HG03521 (cell line): ENCODE measurements around the gene PLEK2.
"Not testable (repeated sequence)": the region's sequence is repeated elsewhere in the genome, so short reads cannot be mapped to it uniquely, and the experiment has no call there.

ENCODE experiments used
- ATAC-seq: cut with Tn5 transposase; IDR thresholded peaks from one replicate; pipeline ENCODE4 v1.9.1; 2021; ENCODE audit warnings: mild to moderate bottlenecking, moderate library complexity; ENCODE audit not compliant: unreplicated experiment

Gene PLEK2

GRCh38 chr14:67360470-67361206 is 51.3 kb downstream of the PLEK2 start:
- peak; percentile 18 for ATAC-seq

GRCh38 chr14:67359775-67360469 is 52.0 kb downstream of the PLEK2 start, which contains the start of the genes ATP6V1D and EIF2S1:
Gene ATP6V1D, minus strand, starts transcription at chr14:67359804. Its CDS starts 106 bp downstream, at chr14:67359698.
Gene EIF2S1, plus strand, starts transcription at chr14:67360328. Its CDS starts 4,440 bp downstream, at chr14:67364768.
- peak; percentile 84 for ATAC-seq

- no peak for ATAC-seq
Observed at GRCh38 chr14:67358924-67359774, 52.8 kb downstream of the PLEK2 start.

GRCh38 chr14:67357969-67358354 is 54.0 kb downstream of the PLEK2 start:
- no peak for ATAC-seq

- ATAC-seq: no peak
Observed at GRCh38 chr14:67357186-67357968, 54.6 kb downstream of the PLEK2 start.

DNA sequence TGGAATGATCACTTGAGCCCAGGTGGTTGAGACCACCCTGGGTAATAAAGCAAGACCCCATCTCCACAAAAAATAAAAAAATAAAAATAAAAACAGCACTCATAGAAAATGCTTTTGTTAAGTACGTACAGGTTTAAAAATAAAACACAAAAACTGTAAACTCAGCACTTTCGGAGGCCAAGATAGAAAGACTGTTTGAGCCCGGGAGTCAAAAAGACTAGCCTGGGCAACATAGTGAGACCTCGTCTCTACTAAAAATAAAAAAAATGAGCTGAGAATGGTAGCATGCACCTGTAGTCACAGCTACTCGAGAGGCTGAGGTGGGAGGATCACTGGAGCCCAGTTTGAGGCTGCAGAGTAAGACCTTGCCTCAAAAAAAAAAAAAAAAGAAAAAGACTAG is 59.9 kb downstream of the PLEK2 start:
- ATAC-seq: no peak

DNA sequence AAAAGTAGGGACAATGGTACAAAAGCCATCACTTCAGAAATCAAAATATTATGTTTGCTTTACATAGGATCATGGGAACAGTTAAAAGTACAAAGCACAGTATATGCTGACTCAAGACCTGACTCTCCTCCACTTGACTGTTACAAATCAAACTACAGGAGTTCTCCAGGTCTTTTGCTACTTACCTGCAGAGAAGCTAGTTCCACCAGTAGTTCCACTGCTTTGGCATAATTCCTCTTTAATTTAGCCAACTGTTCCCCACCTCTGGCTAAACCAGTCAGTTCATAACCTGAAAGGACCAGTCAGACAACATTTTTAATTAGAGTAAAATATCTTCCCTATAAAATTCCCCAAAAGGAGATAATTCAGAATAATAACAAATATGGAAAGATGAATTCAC is 66.4 kb downstream of the PLEK2 start:
- ATAC-seq: no peak

DNA sequence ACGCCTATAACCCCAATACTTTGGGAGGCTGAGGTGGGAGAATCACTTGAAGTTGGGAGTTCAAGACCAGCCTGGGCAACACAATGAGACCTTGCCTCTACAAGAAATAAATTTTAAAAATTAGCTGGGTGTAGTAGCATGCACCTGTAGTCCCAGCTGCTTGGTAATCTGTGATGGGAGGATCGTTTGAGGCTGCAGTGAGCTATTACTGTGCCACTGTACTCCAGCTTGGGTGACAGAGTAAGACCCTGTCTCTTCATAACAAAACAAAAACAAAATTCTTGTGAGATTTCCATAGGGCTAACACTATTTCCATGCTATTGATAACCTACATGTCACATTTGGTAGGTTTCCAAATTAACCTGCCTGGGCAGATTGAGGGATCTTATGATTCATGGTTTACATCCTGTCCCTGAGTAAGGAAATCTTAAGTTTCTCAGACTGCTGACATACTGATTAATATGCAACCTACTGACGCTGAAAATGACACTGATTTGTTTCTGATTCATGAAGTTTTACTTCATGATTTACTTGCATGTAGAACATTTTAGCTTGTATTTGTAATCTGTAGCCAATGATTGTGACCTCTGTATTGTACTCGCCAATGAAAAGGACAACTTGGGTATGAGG is 68.2 kb downstream of the PLEK2 start:
- ATAC-seq: no peak

GRCh38 chr14:67341231-67341630 is 70.7 kb downstream of the PLEK2 start:
- not testable (repeated sequence) for ATAC-seq
